Hematopoietic multipotent progenitor cell treated with erythropoietin and hydrocortisone succinate and interleukin-3 and kit ligand, for 4 days (in vitro differentiated cells): ENCODE results near the gene PRR3.
"Not testable (repeated sequence)": the region's sequence is repeated elsewhere in the genome, so short reads cannot be mapped to it uniquely, and the experiment has no call there.

Experiments
- DNase-seq: peaks from one replicate; pipeline ENCODE4 v3.0.0-alpha.2; 2015

The PRR3 gene, protein sequence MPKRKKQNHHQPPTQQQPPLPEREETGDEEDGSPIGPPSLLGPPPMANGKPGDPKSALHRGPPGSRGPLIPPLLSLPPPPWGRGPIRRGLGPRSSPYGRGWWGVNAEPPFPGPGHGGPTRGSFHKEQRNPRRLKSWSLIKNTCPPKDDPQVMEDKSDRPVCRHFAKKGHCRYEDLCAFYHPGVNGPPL

DNA sequence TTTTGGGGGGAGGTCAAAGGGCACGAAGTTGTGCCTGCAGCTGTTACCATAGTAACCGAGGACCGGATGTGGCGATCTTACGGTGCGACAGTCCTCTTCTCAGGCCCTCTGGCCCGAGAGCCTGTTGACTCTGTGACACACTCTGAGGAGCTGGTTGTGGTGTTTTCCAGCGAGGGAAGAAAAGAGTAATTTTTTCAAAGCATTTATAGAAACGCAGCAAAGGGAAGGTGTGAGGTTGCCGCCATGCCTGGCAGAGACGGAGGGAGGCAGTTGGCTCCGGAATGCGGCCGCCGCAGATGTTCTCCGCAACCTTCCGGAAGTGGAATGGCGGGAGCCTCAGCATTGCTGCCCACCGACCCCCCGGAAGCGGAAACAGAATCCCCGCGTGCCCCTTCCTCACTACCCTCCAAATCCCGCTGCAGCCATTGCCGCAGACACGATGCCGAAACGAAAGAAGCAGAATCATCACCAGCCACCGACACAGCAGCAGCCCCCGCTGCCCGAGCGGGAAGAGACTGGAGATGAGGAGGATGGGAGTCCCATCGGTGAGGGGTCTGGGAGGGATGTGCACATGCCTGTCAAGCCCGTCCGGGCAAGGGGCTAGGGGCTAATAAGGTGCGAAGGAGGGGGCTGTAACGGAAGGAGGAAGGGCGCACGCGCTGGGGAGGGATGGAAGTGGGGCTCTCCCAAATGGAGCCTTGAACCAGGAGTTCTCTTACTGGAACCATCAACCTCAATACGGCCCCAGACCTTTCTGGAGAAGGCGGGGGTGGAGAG, at the start of gene PRR3:
PRR3 (plus strand) TSS at position 390 of the 777 bp plus-strand sequence; CDS start at position 440, 50 bp downstream.
- DNase-seq, result peak; percentile 97

DNA sequence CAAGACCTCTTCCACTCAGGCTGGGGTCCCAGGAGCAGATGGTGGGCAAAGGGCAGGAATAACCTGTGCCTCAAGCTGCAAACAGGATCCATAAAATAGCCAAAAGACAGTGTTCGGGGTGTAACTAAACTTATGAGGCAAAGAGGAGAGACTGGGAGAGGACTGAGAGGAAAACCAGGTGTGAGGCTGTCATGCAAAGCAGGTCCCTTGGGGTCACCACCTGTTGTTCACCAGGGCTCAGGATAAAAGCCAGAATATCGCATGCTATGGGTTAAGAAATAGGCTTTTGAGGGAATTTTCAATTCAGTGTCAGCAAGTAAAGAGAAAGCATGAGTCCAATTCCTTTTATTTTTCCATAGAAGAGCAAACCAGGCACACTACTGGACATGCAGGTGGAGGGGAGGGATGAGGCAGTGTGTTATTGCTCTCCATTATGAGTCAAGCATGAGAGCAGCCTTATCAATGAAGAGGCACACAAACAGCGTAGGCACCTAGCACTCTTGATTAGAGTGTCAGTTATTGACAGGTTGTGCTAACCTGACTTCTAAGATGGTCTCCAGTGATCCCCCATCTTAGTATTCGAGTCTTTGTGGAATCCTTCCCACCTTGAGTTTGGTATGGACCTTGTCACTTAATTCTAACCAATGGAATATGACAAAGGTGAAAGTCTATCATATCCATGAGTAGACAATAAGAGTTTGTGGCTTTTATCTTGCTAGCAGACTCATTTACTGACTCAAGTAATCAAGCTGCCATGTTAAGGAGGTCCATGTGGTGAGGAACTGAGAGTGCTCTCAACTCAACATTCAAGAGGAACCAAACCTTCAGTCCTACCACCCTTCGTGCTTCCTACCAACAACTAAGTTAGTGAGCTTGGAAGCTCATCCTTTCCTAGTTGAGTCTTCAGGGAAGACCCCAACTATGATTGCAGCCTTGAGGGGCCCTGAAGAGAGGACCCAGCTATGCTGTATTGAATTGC, 49.0 kb upstream of the PRR3 start:
- no peak for DNase-seq

DNA sequence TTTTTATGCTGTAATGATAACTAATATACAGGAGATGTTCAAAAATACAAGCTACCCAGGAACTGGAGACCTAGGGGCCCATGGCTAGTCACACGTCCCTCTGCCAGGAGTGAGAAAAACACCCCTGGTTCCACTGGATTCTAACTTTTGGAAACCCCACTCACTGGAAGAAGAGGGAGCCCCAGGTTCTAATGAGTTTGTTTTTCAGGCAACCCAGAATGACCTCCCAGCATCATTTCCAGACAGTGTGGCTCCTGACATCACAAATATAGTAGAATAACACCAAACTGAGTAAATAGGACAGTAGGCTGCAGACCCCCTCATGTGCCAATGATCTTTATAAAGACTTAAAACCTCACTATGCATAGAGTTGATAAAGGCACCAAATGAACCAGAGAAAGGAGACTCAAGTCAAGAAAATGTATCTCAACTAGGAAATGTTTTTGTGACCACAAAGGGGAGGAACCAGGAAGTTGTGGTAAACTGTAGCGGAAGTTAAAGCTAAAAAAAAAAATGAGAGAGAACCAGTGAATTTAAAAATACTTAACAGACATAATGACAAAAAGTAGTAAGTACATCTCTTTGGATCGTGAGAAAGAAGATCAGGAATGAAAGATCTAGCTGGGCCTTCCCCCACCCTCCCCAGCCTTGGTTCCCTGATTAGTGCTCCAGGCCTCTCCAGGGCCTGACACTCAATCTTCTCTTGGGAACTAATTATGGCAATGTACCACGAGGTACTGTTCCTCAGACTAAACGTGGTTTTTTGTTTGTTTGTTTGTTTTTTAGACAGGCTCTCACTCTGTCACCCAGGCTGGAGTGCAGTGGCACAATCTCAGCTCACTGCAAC, 48.0 kb upstream of the PRR3 start:
- DNase-seq, result peak; percentile 91

DNA sequence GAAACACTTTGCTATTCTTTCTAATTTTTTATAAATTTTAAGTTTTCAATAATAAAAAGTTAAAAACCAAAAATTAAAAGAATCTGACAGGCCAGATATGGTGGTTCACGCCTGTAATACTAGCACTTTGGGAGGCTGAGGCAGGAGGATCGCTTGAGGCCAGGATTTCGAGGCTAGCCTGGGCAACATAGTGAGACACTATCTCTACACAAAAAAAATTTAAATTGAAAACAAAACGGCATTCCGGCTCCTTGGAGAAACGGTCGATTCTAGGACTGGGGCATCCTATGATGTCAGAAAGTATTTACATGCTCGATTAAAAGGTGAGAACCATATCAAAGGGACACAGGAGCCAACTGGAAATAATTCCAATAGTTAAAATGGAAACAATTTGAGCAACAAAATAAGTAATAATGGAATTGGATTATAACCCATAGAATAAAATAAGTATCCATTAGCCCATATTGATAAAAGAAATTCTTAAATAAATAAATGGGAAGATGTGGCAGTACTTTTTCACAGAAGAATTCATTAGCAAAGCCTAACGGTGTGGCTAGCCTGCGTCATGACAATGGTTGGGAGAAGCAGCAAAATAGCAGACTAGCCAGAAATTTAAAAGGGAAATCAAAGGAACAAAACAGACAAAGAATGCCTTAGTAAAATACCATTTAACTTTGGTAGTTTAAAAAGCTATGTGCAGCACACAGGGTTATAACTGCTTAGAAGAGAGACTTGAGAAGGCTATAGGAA, 46.5 kb upstream of the PRR3 start:
- no peak for DNase-seq

DNA sequence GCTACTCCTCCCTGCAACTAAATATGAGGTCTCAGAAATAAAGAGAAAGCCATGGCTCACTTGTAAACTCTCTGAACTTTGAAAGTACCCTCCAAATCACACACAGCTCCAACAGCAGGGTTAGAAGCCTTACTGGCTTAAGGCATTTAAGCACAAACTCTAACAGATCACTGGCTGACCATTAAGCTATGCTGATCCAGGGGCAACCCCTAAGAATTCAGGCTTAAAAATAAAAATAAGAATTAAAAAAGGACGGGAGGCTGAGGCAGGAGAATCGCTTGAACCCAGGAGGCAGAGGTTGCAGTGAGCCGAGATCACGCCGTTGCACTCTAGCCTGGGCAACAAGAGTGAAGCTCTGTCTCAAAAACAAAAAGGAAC, 45.9 kb upstream of the PRR3 start:
- DNase-seq, result no peak

DNA sequence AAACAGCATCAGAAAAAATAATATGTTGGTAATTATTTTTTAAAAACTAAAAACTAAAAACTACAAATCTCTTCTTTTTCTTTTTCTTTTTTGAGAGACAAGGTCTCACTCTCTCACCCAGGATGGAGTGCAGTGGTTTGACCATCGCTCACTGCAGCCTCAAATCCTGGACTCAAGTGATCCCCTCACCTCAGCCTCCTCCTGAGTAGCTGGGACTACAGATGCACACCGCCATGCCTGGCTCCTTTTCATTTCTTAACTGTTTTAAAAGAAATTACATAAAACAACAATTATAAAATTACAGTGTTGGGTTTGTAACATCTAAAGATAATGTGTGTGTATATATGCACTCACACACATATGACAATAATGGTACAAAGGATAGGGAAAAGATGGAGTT, 43.6 kb upstream of the PRR3 start:
- no peak for DNase-seq

DNA sequence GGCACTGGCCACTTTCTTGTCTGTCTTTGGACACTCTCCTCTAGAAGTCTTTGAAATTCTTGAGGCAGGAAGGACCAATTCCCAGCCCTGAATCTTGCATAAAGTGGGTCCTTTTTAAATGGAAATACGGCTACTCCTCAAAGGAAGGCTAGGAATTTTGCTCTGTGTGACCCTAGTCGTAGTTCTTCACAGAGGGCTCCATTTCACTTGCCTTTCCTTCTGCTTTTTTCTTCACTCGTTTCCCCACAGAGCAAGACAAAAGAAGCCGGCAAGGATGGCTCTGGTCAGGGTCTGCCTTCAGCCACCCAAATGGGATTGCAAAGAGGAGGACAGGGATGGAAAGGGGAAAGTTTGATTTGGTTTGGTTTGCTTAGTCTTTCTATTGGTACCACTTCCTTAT, 42.0 kb upstream of the PRR3 start:
- no peak for DNase-seq

DNA sequence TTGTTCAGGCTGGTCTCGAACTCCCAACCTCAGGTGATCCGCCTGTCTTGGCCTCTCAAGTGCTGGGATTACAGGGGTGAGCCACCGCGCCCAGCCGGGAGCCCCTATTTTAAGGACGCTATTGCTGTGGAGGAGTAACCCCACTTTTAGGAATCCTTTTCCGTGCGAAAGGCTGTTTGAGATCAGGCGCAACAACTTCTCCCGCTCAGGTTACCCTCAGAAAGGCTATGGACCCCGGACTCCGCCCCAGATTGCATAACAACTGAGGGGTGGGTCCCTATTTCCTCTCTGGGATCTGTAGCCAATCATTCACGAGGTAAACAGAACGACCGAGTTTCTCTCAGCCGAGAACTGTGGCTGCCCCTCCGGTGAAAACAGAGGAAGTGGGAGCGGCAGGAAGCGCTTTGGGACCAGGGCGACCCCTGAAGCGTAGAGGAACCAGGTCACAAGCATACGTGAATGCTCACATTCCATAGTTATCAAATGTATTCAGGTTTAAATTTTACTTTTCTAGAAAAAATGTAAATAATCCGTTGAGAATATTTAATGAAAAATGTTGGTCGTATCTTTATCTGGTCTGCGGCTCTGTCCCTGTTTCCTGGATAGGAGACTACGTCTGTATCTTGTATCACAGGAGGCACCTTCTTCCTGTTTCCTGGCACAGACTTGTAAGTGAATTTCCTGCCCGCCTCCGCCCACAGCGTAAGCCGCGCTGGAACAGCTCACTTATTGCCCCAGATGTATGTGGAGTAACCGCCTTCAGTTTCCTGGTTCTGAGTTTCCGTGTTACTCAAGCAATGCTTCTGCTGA, 40.9 kb upstream of the PRR3 start:
- DNase-seq, result peak; percentile 99

DNA sequence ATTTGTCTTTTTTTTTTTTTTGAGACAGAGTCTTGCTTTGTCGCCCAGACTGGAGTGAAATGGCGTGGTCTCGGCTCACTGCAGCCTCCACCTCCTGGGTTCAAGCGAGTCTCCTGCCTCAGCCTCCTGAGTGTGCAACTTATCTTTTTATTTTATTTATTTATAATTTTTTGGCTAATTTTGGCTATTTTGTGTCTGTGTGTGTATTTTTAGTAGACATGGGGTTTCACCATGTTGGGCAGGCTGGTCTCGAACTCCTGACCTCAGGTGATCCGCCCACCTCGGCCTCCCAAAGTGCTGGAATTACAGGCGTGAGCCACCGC, 40.4 kb upstream of the PRR3 start:
- DNase-seq, result not testable (repeated sequence)

DNA sequence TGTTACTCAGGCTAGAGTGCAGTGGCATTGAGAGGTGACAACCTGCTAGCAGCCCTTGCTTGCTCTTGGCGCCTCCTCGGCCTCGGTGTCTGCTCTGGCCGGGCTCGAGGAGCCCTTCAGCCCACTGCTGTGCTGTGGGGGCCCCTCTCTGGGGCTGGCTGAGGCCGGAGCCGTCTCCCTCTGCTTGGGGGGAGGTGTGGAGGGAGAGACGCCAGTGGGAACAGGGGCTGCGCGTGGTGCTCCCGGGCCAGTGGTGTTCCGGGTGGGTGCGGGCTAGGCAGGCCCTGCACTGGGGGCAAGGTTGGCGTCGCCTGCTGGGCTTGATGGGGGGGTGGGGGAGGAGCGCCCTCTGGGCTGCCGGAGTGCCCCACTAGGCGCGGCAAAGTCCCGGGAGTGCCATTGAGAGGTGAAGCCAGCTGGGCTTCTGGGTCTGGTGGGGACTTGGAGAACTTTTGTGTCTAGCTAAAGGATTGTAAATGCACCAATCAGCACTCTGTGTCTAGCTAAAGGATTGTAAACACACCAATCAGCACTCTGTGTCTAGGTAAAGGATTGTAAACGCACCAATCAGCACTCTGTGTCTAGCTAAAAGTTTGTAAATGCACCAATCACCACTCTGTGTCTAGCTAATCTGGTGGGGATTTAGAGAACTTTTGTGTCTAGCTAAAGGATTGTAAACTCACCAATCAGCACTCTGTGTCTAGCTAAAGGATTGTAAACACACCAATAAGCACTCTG, 39.2 kb upstream of the PRR3 start:
- not testable (repeated sequence) for DNase-seq

DNA sequence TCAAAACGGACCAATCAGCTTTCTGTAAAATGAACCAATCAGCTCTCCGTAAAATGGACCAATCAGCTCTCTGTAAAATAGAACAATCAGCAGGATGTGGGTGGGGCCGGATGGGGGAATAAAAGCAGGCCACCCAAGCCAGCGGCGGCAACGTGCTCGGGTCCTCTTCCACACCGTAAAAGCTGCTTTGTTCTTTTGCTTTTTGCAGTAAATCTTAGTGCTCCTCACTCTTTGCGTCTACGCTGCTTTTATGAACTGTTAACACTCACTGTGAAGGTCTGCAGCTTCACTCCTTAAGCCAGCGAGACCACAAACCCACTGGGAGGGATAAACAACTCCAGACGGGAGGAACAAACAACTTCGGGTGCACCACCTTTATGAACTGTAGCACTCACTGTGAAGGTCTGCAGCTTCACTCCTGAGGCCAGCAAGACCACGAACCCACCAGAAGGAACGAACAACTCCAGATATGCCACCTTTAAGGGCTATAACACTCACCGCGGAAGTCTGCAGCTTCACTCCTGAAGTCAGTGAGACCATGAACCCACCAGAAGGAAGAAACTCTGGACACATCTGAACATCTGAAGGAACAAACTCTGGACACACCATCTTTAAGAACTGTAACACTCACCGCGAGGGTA, 38.5 kb upstream of the PRR3 start:
- peak; percentile 46 for DNase-seq

DNA sequence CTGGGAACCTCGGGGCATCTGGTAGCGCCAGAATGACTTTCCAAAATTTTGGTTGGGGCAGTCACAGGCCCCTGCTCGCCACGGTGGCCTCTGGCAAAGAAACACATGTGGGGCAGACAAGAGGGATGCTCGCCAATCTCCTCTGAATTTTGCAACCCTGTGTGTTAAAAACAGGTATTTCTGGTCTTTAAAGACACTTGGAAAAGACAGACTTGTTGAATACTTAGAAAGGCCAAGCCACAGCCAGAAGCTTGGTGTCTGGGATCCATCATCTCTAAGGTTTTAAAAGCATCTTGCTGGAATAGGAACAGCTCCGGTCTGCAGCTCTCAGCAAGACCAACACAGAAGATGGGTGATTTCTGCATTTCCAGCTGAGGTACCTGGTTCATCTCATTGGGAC, 36.6 kb upstream of the PRR3 start:
- no peak for DNase-seq

DNA sequence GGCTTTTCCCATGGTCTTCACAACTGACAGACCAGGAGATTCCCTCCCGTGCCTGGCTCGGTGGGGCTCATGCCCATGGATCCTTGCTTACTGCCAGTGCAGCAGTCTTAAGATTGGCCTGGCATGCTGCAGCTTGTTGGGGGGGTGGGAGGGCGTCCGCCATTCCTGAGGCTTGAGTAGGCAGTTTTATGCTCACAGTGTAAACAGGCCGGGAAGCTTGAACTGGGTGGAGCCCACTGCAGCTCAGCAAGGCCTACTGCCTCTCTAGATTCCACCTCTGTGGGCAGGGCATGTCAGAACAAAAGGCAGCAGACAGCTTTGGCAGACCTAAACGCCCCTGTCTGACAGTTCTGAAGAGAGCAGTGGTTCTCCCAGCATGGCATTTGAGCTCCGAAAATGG, 36.0 kb upstream of the PRR3 start:
- not testable (repeated sequence) for DNase-seq

DNA sequence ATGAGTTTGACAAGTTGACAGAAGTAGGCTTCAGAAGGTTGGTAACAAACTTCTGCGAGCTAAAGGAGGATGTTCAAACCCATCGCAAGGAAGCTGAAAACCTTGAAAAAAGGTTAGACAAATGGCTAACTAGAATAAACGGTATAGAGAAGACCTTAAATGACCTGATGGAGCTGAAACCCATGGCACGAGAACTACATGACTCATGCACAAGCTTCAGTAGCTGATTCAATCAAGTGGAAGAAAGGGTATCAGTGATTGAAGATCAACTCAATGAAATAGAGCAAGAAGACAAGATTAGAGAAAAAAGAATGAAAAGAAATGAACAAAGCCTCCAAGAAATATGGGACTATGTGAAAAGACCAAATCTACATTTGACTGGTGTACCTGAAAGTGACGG, 35.1 kb upstream of the PRR3 start:
- not testable (repeated sequence) for DNase-seq

DNA sequence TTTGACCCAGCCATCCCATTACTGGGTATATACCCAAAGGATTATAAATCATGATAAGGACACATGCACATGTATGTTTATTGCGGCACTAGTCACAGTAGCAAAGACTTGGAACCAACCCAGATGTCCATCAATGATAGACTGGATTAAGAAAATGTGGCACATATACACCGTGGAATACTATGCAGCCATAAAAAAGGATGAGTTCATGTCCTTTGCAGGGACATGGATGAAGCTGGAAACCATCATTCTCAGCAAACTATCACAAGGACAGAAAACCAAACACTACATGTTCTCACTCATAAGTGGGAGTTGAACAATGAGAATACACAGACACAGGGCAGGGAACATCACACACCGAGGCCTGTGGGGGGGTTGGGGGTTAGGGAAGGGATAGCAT, 30.7 kb upstream of the PRR3 start:
- not testable (repeated sequence) for DNase-seq

DNA sequence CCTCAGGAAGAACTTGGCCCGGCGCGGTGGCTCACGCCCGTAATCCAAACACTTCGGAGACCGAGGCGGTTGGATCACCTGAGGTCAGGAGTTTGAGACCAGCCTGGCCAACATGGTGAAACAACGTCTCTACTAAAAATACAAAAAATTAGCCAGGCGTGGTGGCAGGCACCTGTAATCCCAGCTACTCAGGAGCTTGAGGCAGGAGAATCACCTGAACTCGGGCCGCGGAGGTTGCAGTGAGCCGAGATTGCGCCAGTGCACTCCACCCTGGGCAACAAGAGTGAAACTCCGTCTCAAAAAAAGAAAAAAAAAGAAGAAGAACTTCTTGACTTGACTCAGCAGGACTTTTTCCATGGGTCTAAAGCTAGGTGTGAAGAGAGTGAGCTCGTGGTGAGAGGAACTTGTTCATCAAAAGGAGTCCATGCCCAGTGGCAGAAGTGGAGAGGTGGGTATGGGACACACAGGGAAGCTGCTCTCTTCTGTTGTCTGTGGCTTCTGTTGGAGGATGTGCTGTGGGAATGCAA, 27.7 kb upstream of the PRR3 start:
- peak; percentile 28 for DNase-seq

DNA sequence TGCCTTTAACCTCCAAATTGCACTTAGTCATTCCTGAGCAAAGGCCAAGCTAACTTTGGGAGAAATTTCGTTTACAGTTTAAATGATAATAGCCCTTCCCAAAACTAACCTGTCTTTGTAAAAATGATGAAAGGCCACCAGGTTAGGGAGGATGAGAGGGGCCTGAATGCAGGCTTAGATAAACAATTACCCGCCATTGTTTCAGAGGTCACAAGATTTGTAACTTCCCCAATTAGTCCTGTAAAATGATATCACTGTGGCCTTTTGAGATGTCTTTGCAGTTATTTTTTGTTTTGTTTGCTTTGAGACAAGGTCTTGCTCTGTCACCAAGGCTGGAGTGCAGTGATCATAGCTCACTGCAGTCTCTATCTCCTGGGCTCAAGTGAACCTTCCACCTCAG, 27.1 kb upstream of the PRR3 start:
- peak; percentile 63 for DNase-seq

DNA sequence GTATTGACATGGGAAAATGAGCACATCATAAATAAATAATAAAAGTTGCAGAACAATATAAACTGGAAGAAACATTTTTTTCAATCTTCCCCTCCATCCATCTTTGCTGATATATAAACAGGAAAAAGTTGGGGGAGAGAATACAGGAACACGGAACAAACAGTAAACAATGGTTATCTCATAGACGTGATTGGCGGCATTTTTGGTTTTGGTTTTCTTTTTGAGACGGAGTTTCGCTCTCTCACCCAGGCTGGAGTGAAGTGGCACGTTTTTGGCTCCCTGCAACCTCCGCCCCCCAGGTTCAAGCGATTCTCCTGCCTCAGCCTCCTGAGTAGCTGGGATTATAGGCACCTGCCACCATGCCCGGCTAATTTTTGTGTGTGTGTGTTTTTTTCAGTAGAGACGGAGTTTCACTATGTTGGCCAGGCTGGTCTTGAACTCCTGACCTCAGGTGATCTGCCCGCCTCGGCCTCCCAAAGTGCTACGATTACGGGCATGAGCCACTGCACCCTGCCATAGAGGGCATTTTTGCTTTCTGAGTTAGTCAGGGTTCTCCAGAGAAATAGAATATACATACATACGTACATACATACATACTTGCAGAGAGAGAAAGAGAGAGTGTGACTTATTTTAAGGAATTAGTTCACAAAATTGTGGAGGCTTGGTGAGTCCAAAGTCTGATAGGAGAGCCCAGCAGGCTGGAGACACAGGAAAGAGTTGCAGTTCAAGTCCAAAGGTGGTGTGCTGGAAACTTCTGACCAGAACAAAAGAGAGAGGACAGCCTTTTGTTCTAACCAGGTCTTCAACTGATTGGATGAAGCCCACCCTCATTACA, 23.4 kb upstream of the PRR3 start:
- DNase-seq, result no peak

DNA sequence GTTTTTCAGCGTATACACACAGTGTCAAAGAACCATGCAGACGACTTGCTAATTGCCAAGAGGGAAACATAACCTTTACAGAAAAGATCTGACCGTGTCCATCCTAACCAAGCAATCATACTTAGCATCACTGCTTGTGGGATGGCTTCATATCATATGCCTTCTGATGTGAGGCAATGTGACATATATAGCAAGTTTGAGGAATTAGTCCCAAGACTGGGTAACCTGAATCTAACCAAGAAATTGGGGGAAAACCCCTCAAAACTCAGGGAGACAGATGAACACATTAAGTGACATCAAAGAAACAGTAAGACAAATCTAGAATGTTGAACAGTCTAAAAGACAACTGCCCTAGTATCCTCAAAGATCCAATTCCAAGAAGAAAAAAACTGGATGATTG, 19.2 kb upstream of the PRR3 start:
- DNase-seq, result no peak
